ENCODE measurements around the gene SH3TC1.

DNA sequence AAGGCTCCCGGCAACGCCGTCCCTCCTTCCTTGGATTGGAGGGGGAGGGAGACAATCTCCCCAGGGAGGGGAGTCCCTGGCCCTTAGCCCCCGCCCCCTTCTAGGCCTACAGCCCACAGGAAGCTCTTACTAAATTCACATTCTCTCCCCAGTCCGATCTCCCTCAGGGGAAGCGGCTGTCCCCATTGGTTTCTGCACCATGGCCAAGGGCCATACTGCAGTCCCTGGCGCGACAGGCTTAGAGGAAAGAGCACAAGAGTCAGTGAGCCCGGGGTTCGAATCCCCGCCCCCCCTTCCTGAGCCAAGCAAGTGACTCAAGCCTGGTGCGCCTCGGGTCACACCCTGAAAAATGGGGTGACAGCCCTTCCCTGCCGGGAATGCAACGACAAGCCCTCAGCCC is 41.6 kb upstream of the SH3TC1 start:
- TF ChIP-seq POLR2AphosphoS5 (IDR thresholded peaks at IDR 0.05) (no peak), POLR2A (IDR thresholded peaks at IDR 0.05) (no peak), EP300 (IDR thresholded peaks at IDR 0.05) (no peak)
- TF ChIP-seq, protein P1, sequence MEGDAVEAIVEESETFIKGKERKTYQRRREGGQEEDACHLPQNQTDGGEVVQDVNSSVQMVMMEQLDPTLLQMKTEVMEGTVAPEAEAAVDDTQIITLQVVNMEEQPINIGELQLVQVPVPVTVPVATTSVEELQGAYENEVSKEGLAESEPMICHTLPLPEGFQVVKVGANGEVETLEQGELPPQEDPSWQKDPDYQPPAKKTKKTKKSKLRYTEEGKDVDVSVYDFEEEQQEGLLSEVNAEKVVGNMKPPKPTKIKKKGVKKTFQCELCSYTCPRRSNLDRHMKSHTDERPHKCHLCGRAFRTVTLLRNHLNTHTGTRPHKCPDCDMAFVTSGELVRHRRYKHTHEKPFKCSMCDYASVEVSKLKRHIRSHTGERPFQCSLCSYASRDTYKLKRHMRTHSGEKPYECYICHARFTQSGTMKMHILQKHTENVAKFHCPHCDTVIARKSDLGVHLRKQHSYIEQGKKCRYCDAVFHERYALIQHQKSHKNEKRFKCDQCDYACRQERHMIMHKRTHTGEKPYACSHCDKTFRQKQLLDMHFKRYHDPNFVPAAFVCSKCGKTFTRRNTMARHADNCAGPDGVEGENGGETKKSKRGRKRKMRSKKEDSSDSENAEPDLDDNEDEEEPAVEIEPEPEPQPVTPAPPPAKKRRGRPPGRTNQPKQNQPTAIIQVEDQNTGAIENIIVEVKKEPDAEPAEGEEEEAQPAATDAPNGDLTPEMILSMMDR (IDR thresholded peaks at IDR 0.05), result no peak
